Loucy (cell line): ENCODE data around the gene HOXA10.

Experiments used
- H2AFZ ChIP-seq: fragments of 200-600 bp; sonication (generic); 2 replicates; pipeline ENCODE4 v1.6.0; 2016; ENCODE audit warnings: antibody characterized with exemption, mild to moderate bottlenecking, low read length, moderate library complexity
- H3F3A ChIP-seq: fragments of 200-600 bp; 2 replicates; pipeline ENCODE4 v1.6.0; 2016; ENCODE audit warnings: antibody characterized with exemption, low read depth, mild to moderate bottlenecking
- H3K27me3 ChIP-seq: fragments of 200-600 bp; sonication (generic); 2 replicates; pipeline ENCODE4 v1.6.1; 2014; ENCODE audit warnings: low read length, mild to moderate bottlenecking; ENCODE audit not compliant: insufficient read depth, poor library complexity, severe bottlenecking
- H3K36me3 ChIP-seq: fragments of 200-600 bp; sonication (generic); 2 replicates; pipeline ENCODE4 v1.6.1; 2016; ENCODE audit warnings: low read length; ENCODE audit not compliant: insufficient read depth
- H3K4me1 ChIP-seq: fragments of 200-600 bp; sonication (generic); 2 replicates; pipeline ENCODE4 v1.5.1; 2014; ENCODE audit warnings: low read length, mild to moderate bottlenecking; ENCODE audit not compliant: insufficient read depth, poor library complexity, severe bottlenecking
- H3K4me2 ChIP-seq: fragments of 200-600 bp; sonication (generic); 2 replicates; pipeline ENCODE4 v1.6.0; 2014; ENCODE audit warnings: antibody characterized with exemption, low read length, low read depth, mild to moderate bottlenecking; ENCODE audit not compliant: poor library complexity, severe bottlenecking
- H3K4me3 ChIP-seq: fragments of 200-600 bp; sonication (generic); 2 replicates; pipeline ENCODE4 v1.5.1; 2014; ENCODE audit warnings: low read length, mild to moderate bottlenecking, mixed read lengths; ENCODE audit not compliant: poor library complexity, severe bottlenecking
- H3K79me2 ChIP-seq: fragments of 200-600 bp; sonication (generic); 2 replicates; pipeline ENCODE4 v1.6.1; 2014; ENCODE audit warnings: low read length; ENCODE audit not compliant: insufficient read depth
- H3K9ac ChIP-seq: fragments of 200-600 bp; sonication (generic); 2 replicates; pipeline ENCODE4 v1.6.0; 2014; ENCODE audit warnings: mild to moderate bottlenecking, low read depth, low read length, moderate library complexity; ENCODE audit not compliant: poor library complexity, severe bottlenecking
- H3K9me2 ChIP-seq: fragments of 200-600 bp; sonication (generic); replicated peaks from 2 replicates; pipeline ENCODE4 v1.6.1; 2016; ENCODE audit warnings: low read depth, low read length, mixed read lengths
- H3K9me3 ChIP-seq: fragments of 200-600 bp; sonication (generic); 2 replicates; pipeline ENCODE4 v1.6.1; 2014; ENCODE audit warnings: mild to moderate bottlenecking, antibody characterized with exemption, low read length, low read depth; ENCODE audit not compliant: insufficient read depth
- H4K20me1 ChIP-seq: fragments of 200-600 bp; sonication (generic); 2 replicates; pipeline ENCODE4 v1.6.0; 2014; ENCODE audit warnings: antibody characterized with exemption, low read length, mild to moderate bottlenecking; ENCODE audit not compliant: insufficient read depth, poor library complexity, severe bottlenecking
- CTCF ChIP-seq: fragments of 200-600 bp; sonication (generic); conservative IDR thresholded peaks from 2 replicates; pipeline ENCODE4 v1.5.1; 2014; ENCODE audit warnings: mild to moderate bottlenecking, antibody characterized with exemption, low read length
- EZH2phosphoT487 ChIP-seq: fragments of 200-600 bp; IDR thresholded peaks from 2 replicates; pipeline ENCODE4 v1.6.1; 2018; ENCODE audit warnings: antibody characterized with exemption, mild to moderate bottlenecking, moderate library complexity, borderline replicate concordance

The HOXA10 gene

GRCh38 chr7:27153526-27153925 lies 20.6 kb downstream of the HOXA10 start:
- H3K36me3 ChIP-seq = peaks cover 21% of the 10 kb centered on the region; the same call in 1 of the 2 replicates
- H3K27me3 ChIP-seq = peaks cover 33% of the 10 kb centered on the region
- peak overlapping the region; percentile 94 for H3K4me3 ChIP-seq
- no peaks in the 10 kb centered on the region for H3K9me2 ChIP-seq
- H3K9me3 ChIP-seq = no peaks in the 10 kb centered on the region
- peaks cover 36% of the 10 kb centered on the region for H4K20me1 ChIP-seq
- H3K9ac ChIP-seq = peak overlapping the region; percentile 99
- no peak for TF ChIP-seq EZH2phosphoT487
- no peak for TF ChIP-seq CTCF
- peaks cover 100% of the 10 kb centered on the region for H3K79me2 ChIP-seq
- H3F3A ChIP-seq = no peaks in the 10 kb centered on the region
- H2AFZ ChIP-seq = no peak overlapping the region
- H3K4me2 ChIP-seq = peak overlapping the region; percentile 91
- peaks cover 21% of the 10 kb centered on the region for H3K4me1 ChIP-seq

- H3K9me3 ChIP-seq = no peaks in the 10 kb centered on the region
- H3K79me2 ChIP-seq = peaks cover 100% of the 10 kb centered on the region
- H4K20me1 ChIP-seq = peaks cover 42% of the 10 kb centered on the region
- peak overlapping the region; percentile 91 for H3K4me2 ChIP-seq
- H3K36me3 ChIP-seq = peaks cover 24% of the 10 kb centered on the region; the same call in 1 of the 2 replicates
- H3K9me2 ChIP-seq = no peaks in the 10 kb centered on the region
- H3K9ac ChIP-seq = peak overlapping the region; percentile 99
- peaks cover 35% of the 10 kb centered on the region for H3K27me3 ChIP-seq
- H2AFZ ChIP-seq = no peak overlapping the region
- H3K4me1 ChIP-seq = peaks cover 21% of the 10 kb centered on the region
- TF ChIP-seq CTCF (no peak), EZH2phosphoT487 (no peak)
- H3K4me3 ChIP-seq = peak overlapping the region; percentile 94
- no peaks in the 10 kb centered on the region for H3F3A ChIP-seq
Observed at GRCh38 chr7:27152816-27153442, 21.2 kb downstream of the HOXA10 start.

GRCh38 chr7:27151931-27152815 lies 21.9 kb downstream of the HOXA10 start, which contains the start of gene HOXA3:
Gene HOXA3, minus strand, starts transcription at chr7:27152583. Its CDS starts 41,943 bp downstream, at chr7:27110640.
- Histone ChIP-seq H3K79me2 (peaks cover 100% of the 10 kb centered on the region), H3K9me2 (no peaks in the 10 kb centered on the region), H3K4me1 (peaks cover 25% of the 10 kb centered on the region), H3F3A (no peaks in the 10 kb centered on the region), H4K20me1 (peaks cover 49% of the 10 kb centered on the region), H3K4me2 (peak within 1 kb of the TSS; percentile 91), H3K4me3 (peak within 1 kb of the TSS; percentile 94), H3K27me3 (peaks cover 35% of the 10 kb centered on the region), H3K36me3 (peaks cover 29% of the 10 kb centered on the region), H3K9ac (peak within 1 kb of the TSS; percentile 99), H2AFZ (no peak within 1 kb of the TSS), H3K9me3 (no peaks in the 10 kb centered on the region)
- TF ChIP-seq CTCF (no peak), EZH2phosphoT487 (no peak)
